Cardiac fibroblast (primary cell): ENCODE measurements around the gene SLC16A8.

ENCODE experiments used
- DNase-seq, 2 donors: peaks; one replicate each; pipeline versions ENCODE4 v3.0.0 to v3.0.0-alpha.2; 2010; ENCODE audit warnings: low read depth in 2 of 2
- H3K4me3 ChIP-seq, 2 donors: replicated peaks in 1 of 2; 1 replicate in 1 of 2; 2 replicates in 1 of 2; pipeline ENCODE4 v1.5.1; 2011; ENCODE audit warnings: low read depth in 2 of 2, low read length in 2 of 2, mild to moderate bottlenecking in 2 of 2, moderate library complexity in 1 of 2
- TF ChIP-seq, protein P1 (sequence below): IDR thresholded peaks from one replicate; pipeline ENCODE4 v1.5.1; 2011; ENCODE audit warnings: low read depth, mild to moderate bottlenecking, low read length, inconsistent platforms

Gene SLC16A8

DNA sequence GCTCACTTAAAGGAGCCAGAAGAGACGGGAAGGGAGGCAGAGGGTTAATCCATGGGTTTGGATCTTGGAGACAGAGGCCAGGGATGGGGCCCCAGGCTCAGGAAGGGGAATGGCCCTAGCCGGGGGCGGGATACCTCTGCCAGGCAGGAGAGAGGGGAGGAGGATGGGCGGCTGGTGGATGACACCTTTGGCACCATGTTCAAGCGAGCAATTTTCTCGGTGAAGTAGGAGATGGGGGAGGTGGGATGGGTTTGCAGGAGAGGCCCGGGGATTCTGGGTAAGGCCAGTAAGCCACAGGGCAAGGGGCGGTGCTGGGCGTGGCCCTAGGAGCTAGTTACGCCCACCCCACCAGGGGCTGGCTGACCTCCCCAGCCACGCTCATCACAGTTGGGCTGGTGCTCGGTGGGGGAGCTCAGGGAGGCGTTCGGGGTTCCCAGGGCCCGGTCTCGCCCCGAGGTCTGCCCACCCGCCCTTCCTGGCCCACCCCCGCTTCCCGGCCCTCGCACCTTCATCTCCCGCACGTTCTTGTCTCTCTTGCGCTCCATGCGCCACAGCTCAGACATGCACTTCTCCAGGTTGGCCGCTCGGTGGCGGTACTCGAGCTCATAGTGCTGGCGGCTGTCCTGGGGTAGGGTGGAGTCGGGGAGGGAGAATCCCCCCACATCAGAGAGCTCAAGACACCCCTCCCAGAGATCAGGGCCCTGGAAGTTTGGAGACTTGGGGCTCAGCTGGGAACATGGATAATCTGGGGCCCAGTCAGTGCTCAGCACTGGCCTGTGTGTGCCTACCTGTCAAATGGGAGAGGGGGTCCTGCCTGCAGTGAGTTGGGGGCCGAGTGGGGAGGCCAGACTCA, 13.8 kb upstream of the SLC16A8 start:
- H3K4me3 ChIP-seq, result no peak overlapping the region
- DNase-seq, result peak in 1 of 2 donors; percentile 36
- TF ChIP-seq, protein P1, sequence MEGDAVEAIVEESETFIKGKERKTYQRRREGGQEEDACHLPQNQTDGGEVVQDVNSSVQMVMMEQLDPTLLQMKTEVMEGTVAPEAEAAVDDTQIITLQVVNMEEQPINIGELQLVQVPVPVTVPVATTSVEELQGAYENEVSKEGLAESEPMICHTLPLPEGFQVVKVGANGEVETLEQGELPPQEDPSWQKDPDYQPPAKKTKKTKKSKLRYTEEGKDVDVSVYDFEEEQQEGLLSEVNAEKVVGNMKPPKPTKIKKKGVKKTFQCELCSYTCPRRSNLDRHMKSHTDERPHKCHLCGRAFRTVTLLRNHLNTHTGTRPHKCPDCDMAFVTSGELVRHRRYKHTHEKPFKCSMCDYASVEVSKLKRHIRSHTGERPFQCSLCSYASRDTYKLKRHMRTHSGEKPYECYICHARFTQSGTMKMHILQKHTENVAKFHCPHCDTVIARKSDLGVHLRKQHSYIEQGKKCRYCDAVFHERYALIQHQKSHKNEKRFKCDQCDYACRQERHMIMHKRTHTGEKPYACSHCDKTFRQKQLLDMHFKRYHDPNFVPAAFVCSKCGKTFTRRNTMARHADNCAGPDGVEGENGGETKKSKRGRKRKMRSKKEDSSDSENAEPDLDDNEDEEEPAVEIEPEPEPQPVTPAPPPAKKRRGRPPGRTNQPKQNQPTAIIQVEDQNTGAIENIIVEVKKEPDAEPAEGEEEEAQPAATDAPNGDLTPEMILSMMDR, result peak; percentile 47

- TF ChIP-seq, protein P1, result no peak
- DNase-seq, result no peak
- no peak overlapping the region for H3K4me3 ChIP-seq
Measured at GRCh38 chr22:38097058-38097457, 13.1 kb upstream of the SLC16A8 start.

DNA sequence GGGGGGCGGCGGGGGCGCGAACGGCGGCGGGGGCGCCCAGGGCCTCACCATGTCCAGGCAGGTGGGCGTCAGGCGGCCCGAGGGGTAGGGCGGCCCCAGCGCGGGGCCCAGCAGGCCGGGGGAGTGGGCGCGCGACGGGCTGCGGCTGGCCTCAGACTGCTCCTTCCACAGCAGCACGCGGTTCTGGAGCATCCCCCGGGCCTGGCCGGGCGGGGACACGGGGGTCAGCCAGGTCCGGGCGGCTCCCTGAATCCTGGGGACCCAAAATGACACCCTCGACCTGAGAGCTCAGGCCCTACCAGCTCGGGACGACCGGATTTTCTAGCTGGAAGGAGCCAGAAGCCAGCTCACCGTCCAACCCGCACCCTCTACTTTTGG, 5.5 kb upstream of the SLC16A8 start:
- TF ChIP-seq, protein P1, result no peak
- DNase-seq, result no peak

DNA sequence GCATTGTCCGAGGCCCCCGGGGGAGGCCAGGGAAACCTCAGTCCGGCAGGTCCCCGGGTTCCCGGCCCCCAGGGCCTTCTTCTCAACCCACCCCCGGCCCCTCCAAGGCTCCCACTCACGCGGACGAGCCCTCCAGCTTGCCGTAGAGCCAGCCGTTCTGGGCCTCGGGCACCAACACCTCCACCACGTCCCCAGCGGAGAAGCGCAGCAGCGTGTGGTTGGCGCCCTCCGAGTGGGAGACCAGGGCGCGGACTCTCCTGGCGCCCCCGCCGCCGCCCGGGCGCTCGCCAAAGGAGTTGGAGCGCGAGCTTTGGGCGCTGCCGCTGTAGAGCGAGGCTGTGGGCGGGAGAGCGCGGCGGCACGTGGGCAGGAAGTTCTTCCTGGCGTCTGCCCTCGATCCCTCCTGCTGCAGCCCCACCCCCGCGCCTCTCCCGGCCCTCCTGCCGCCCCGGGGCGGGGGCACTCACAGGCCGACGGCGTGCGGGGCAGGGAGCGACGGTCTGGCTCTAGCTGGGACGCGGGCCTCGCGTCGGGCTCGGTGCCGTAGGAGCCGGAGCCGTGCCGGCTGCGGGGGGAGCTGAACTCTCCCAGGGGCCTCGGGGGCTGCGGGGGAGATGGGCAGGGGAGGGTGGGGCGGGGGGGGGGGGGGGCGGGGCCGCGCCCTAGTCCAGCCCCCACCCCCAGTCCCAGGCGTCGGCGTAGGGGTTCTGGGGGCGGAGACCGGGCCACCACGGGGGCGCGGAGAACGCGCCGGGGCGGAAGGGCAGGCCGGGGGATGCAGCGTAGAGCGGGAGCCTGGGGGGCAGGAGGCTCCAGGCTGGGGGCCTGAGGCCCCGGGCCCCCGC, 4.9 kb upstream of the SLC16A8 start:
- TF ChIP-seq, protein P1, result no peak
- peak overlapping the region in 1 of 2 donors; percentile 33 for H3K4me3 ChIP-seq
- peak; percentile 27 to 44 for DNase-seq

More for the DNA sequence above, 5.5 kb upstream of the SLC16A8 start:
- H3K4me3 ChIP-seq, result no peak overlapping the region

DNA sequence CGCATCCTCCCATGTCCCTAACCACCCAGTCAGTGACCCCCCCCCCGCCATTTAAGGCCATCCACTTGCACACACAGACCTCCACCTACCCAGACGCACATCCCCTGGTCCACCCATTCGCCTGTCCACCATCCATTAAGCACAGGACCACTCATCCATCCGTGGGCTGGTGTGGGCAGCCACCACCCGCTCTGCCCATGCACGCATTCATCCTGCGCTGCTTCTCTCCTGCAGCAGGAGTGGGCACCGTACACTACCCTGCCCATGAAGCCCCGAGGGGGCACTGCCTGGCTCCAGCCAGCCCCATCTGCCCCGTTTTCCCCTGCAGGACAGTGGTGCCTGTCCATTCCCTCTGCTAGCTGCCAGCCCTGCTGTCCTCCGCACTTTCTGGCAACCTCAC, 3.9 kb upstream of the SLC16A8 start:
- TF ChIP-seq, protein P1, result no peak
- no peak overlapping the region for H3K4me3 ChIP-seq
- no peak for DNase-seq

DNA sequence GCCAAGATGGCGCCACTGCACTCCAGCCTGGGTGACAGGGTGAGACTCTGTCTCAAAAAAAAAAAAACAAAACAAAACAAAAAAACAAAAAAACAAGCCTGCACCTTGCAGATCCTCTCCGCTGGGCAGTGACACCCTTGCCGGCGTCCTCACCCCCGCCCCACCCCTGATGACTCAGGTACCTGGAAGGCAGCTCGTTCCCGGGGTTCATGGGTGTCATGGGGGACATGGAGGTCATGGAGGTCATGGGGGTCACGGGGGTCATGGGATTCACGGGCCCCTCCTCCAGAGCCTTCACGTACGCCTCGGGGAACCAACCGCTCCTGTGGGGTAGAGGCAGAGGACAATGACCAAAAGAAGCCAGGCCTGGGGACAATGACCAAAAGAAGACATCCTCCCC, 3.0 kb upstream of the SLC16A8 start:
- H3K4me3 ChIP-seq, result no peak overlapping the region
- DNase-seq, result no peak
- TF ChIP-seq, protein P1, result no peak
